GM11168 (cell line): ENCODE data around the gene SLC9C2.
"Not testable (repeated sequence)": the region's sequence is repeated elsewhere in the genome, so short reads cannot be mapped to it uniquely, and the experiment has no call there.

ENCODE experiments used
- in situ Hi-C: fragments of 300-500 bp; cut with MboI; formaldehyde crosslinking; loops from one replicate; pipeline ENCODE4 v1.12.0; 2022; ENCODE audit warnings: low sequenced_read_pairs; ENCODE audit not compliant: unreplicated experiment

Gene SLC9C2

GRCh38 chr1:173580658-173581057 is 22.2 kb downstream of the SLC9C2 start:
- in situ Hi-C loops: no loop called here

- in situ Hi-C loops: no loop called here
Measured at GRCh38 chr1:173580071-173580470, 22.8 kb downstream of the SLC9C2 start.

- in situ Hi-C loops: no loop called here
Measured at GRCh38 chr1:173573596-173573995, 29.3 kb downstream of the SLC9C2 start.

- in situ Hi-C loops: no loop called here
Measured at GRCh38 chr1:173572201-173572873, 30.5 kb downstream of the SLC9C2 start.

- in situ Hi-C loops: no loop called here
Measured at GRCh38 chr1:173570370-173571007, 32.4 kb downstream of the SLC9C2 start.

- in situ Hi-C loops: no loop called here
Measured at GRCh38 chr1:173568483-173568882, 34.4 kb downstream of the SLC9C2 start.

- in situ Hi-C loops: not testable (repeated sequence)
Measured at GRCh38 chr1:173563846-173564245, 39.0 kb downstream of the SLC9C2 start.

GRCh38 chr1:173562813-173563212 is 40.1 kb downstream of the SLC9C2 start:
- in situ Hi-C loops: no loop called here

- in situ Hi-C loops: no loop called here
Measured at GRCh38 chr1:173561263-173561662, 41.6 kb downstream of the SLC9C2 start.

GRCh38 chr1:173560285-173560880 is 42.5 kb downstream of the SLC9C2 start:
- in situ Hi-C loops: no loop called here

- in situ Hi-C loops: no loop called here
Measured at GRCh38 chr1:173555651-173556305, 47.1 kb downstream of the SLC9C2 start.

GRCh38 chr1:173554541-173555250 is 48.2 kb downstream of the SLC9C2 start:
- in situ Hi-C loops: no loop called here

- in situ Hi-C loops: no loop called here
Measured at GRCh38 chr1:173554089-173554488, 48.8 kb downstream of the SLC9C2 start.

GRCh38 chr1:173553312-173553711 is 49.6 kb downstream of the SLC9C2 start:
- in situ Hi-C loops: no loop called here

GRCh38 chr1:173551699-173552098 is 51.2 kb downstream of the SLC9C2 start:
- in situ Hi-C loops: no loop called here

- in situ Hi-C loops: no loop called here
Measured at GRCh38 chr1:173549813-173550212, 53.1 kb downstream of the SLC9C2 start.

- in situ Hi-C loops: no loop called here
Measured at GRCh38 chr1:173545688-173546087, 57.2 kb downstream of the SLC9C2 start.

GRCh38 chr1:173536223-173536622 is 66.6 kb downstream of the SLC9C2 start:
- in situ Hi-C loops: no loop called here

GRCh38 chr1:173532237-173532636 is 70.6 kb downstream of the SLC9C2 start:
- in situ Hi-C loops: no loop called here
